Endothelial cell of umbilical vein (primary cell): ENCODE measurements around the gene SLC35E3.

Experiments used
- CTCF ChIP-seq, 2 donors: IDR thresholded peaks; 1 replicate in 1 of 2; 2 replicates in 1 of 2; pipeline ENCODE4 v1.5.1; 2011; ENCODE audit warnings: low read length in 2 of 2, mild to moderate bottlenecking in 2 of 2, moderate library complexity in 2 of 2, control low read depth in 1 of 2, inconsistent platforms in 1 of 2, low read depth in 1 of 2; ENCODE audit not compliant: insufficient read depth in 1 of 2; ENCODE audit errors: extremely low read depth in 1 of 2
- MAX ChIP-seq: IDR thresholded peaks from 2 replicates; pipeline ENCODE4 v1.6.1; 2011; ENCODE audit not compliant: insufficient read depth, insufficient read length
- MYC ChIP-seq: IDR thresholded peaks from one replicate; pipeline ENCODE4 v1.6.1; 2011; ENCODE audit warnings: mild to moderate bottlenecking, low read depth, low read length
- POLR2A ChIP-seq: IDR thresholded peaks from 2 replicates; pipeline ENCODE4 v1.6.1; 2012; ENCODE audit warnings: low read depth, mild to moderate bottlenecking, control low read depth, low read length
- POLR2AphosphoS5 ChIP-seq: IDR thresholded peaks from 2 replicates; pipeline ENCODE4 v1.6.1; 2012; ENCODE audit warnings: low read depth, mild to moderate bottlenecking, control low read depth, low read length, moderate library complexity; ENCODE audit not compliant: insufficient read depth

GRCh38 chr12:68771223-68771925, 25.4 kb downstream of the SLC35E3 start:
- TF ChIP-seq CTCF (IDR thresholded peaks at IDR 0.05; ENCODE audit: extremely low read depth in 1 of 2, insufficient read depth in 1 of 2, low read depth in 1 of 2, low read length in 2 of 2) = no peak
- TF ChIP-seq POLR2A = no peak
- no peak for TF ChIP-seq POLR2AphosphoS5
- no peak for TF ChIP-seq MYC
- no peak for TF ChIP-seq MAX
